SJCRH30 (cell line): ENCODE results near the gene ANKRD35. TPM values are rescaled to one million over a fixed set of nuclear protein-coding genes. Genes with fewer than 3 reads are reported as not detected.

ENCODE experiments used
- DNase-seq, 2 experiments: peaks; one replicate each; pipeline ENCODE4 v3.0.0-alpha.2; 2015 to 2020
- H3K27ac ChIP-seq: fragments of 250-450 bp; sonication (Bioruptor Pico); 2 replicates; pipeline ENCODE4 v1.5.1; 2020; ENCODE audit warnings: mild to moderate bottlenecking, moderate library complexity
- H3K27me3 ChIP-seq: fragments of 250-450 bp; sonication (Bioruptor Pico); 2 replicates; pipeline ENCODE4 v1.5.1; 2020; ENCODE audit warnings: mild to moderate bottlenecking, moderate library complexity
- H3K36me3 ChIP-seq: fragments of 250-450 bp; sonication (Bioruptor Pico); 2 replicates; pipeline ENCODE4 v1.5.1; 2020; ENCODE audit warnings: mild to moderate bottlenecking, moderate library complexity
- H3K4me1 ChIP-seq: fragments of 250-450 bp; sonication (Bioruptor Pico); 2 replicates; pipeline ENCODE4 v1.5.1; 2020; ENCODE audit warnings: mild to moderate bottlenecking, moderate library complexity
- H3K4me3 ChIP-seq: fragments of 250-450 bp; sonication (Bioruptor Pico); 2 replicates; pipeline ENCODE4 v1.5.1; 2020; ENCODE audit warnings: mild to moderate bottlenecking, moderate library complexity
- H3K9me3 ChIP-seq: fragments of 250-450 bp; sonication (Bioruptor Pico); replicated peaks from 2 replicates; pipeline ENCODE4 v1.5.1; 2020; ENCODE audit warnings: mild to moderate bottlenecking, moderate library complexity
- total RNA-seq: library from RNA; depleted of rRNA; stranded (reverse); fragments of >200 nt; shearing (Covaris generic); gene quantifications from 2 replicates; pipeline ENCODE4 v1.2.3, GENCODE V29; 2014

ANKRD35 gene
- total RNA-seq, 1 experiment from 2014 or later: not detected

GRCh38 chr1:145886390-145886789 is 724 bp upstream of the ANKRD35 start:
- H3K27me3 ChIP-seq: no peaks in the 10 kb centered on the region
- H3K4me1 ChIP-seq: peaks cover 9% of the 10 kb centered on the region; the same call in 1 of the 2 replicates
- no peaks in the 10 kb centered on the region for H3K9me3 ChIP-seq
- no peak overlapping the region for H3K27ac ChIP-seq
- H3K36me3 ChIP-seq: no peaks in the 10 kb centered on the region
- H3K4me3 ChIP-seq: peak overlapping the region; percentile 75
- DNase-seq: no peak

DNA sequence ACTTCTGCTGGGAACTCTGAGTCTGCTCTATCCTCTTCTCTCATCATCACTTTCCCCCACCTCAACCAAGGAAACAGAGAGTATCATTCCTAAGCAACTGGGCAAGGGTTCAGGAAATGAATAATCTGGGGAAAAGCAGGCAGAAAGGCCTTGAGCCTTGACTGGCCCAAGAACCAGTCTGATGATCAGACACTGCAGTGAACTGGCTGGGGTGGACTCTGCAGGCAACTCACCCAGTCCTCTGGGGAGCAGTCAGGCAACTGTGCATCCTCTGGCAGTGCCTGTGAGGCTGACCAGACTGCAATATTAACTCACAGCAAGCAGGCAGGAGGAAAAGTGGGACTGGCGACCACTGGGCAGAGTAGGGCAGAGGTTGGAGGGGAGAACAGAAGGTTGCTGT is 991 bp downstream of the ANKRD35 start:
- no peaks in the 10 kb centered on the region for H3K36me3 ChIP-seq
- H3K9me3 ChIP-seq: no peaks in the 10 kb centered on the region
- DNase-seq: no peak
- H3K27ac ChIP-seq: no peak overlapping the region
- H3K4me3 ChIP-seq: no peak overlapping the region
- H3K27me3 ChIP-seq: no peaks in the 10 kb centered on the region
- no peaks in the 10 kb centered on the region; the same call in 1 of the 2 replicates for H3K4me1 ChIP-seq

DNA sequence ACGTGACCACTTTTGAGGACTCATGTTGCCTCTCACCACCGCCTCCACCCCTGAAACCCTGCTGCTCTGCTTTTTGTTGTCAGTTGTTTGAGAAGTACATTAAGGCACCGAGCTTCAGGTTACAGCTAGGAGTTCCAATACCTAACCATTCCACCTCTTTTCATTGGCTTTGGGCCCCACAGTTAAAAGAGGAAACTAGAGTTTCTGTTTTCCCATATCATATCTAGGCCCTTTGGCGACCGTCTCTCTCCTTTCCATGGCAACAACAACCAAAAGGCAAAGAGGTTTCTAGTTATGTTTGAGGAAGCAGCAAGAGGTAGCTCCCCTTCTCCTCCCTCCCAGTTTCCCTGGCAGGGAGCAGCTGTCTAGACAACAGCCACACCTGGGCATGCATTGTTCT is 5.9 kb downstream of the ANKRD35 start:
- Histone ChIP-seq H3K27me3 (no peaks in the 10 kb centered on the region), H3K4me3 (no peak overlapping the region), H3K27ac (no peak overlapping the region), H3K4me1 (no peaks in the 10 kb centered on the region), H3K36me3 (no peaks in the 10 kb centered on the region), H3K9me3 (no peaks in the 10 kb centered on the region)
- DNase-seq: no peak

DNA sequence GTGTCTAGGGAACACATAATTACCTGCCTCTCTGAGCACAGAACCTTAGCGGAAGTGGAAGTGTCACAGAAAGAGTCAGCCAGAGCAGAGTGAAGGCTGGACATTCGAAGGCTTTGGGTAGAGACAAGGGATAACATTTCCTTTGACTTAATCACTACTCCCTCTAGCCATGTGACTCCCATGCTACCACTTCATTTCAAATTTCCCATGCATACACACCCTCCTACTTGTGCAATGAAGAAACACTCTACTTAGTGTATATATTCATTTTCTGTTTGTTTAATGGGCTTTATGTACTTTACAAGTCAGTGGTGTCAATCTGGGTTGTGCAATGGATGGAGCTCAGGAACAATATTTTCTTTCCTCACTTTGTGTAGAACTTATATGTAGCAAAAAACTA is 6.9 kb downstream of the ANKRD35 start:
- Histone ChIP-seq H3K27me3 (no peaks in the 10 kb centered on the region), H3K4me3 (no peak overlapping the region), H3K9me3 (no peaks in the 10 kb centered on the region), H3K36me3 (no peaks in the 10 kb centered on the region), H3K27ac (no peak overlapping the region), H3K4me1 (no peaks in the 10 kb centered on the region)
- DNase-seq: no peak

- H3K4me3 ChIP-seq: no peak overlapping the region
- H3K27me3 ChIP-seq: no peaks in the 10 kb centered on the region
- no peaks in the 10 kb centered on the region for H3K4me1 ChIP-seq
- no peak overlapping the region for H3K27ac ChIP-seq
- no peaks in the 10 kb centered on the region for H3K36me3 ChIP-seq
- no peak for DNase-seq
- H3K9me3 ChIP-seq: no peaks in the 10 kb centered on the region
These were observed 7.7 kb downstream of the ANKRD35 start for GRCh38 chr1:145877923-145878486.

DNA sequence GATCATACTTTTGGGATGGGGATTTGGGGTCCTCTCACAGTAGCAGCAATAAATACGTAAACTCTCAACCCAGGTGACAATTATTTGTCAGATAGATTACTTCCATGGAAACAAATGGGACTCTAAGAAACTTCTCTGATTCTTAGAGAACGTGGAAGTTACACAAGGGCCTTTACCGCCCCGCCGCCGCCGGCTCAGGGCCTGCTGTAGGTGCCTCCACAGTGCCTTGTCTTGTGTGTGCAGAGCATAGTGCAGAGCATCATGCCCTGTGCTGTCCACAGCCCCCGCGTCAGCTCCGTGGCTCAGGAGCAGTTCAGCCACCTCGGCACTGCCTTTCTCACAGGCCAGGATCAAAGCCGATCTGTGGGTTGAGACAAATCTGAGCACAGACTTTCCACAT is 11.0 kb downstream of the ANKRD35 start:
- no peak overlapping the region for H3K4me3 ChIP-seq
- no peaks in the 10 kb centered on the region for H3K4me1 ChIP-seq
- no peaks in the 10 kb centered on the region for H3K9me3 ChIP-seq
- H3K27me3 ChIP-seq: no peaks in the 10 kb centered on the region
- no peaks in the 10 kb centered on the region for H3K36me3 ChIP-seq
- no peak overlapping the region for H3K27ac ChIP-seq
- DNase-seq: no peak

GRCh38 chr1:145871994-145872924 is 13.4 kb downstream of the ANKRD35 start:
- Histone ChIP-seq H3K36me3 (no peaks in the 10 kb centered on the region), H3K9me3 (no peaks in the 10 kb centered on the region), H3K27me3 (0 out of 2 replicates have a peak, but pooled peaks cover 4% of the 10 kb centered on the region), H3K27ac (no peak overlapping the region), H3K4me1 (no peaks in the 10 kb centered on the region), H3K4me3 (no peak overlapping the region)
- peak in 1 of 2 experiments; percentile 17 for DNase-seq

GRCh38 chr1:145868232-145868631 is 17.4 kb downstream of the ANKRD35 start:
- no peaks in the 10 kb centered on the region for H3K4me1 ChIP-seq
- no peak for DNase-seq
- no peak overlapping the region for H3K4me3 ChIP-seq
- 0 out of 2 replicates have a peak, but pooled peaks cover 5% of the 10 kb centered on the region for H3K27me3 ChIP-seq
- H3K27ac ChIP-seq: no peak overlapping the region
- H3K36me3 ChIP-seq: no peaks in the 10 kb centered on the region
- H3K9me3 ChIP-seq: no peaks in the 10 kb centered on the region

DNA sequence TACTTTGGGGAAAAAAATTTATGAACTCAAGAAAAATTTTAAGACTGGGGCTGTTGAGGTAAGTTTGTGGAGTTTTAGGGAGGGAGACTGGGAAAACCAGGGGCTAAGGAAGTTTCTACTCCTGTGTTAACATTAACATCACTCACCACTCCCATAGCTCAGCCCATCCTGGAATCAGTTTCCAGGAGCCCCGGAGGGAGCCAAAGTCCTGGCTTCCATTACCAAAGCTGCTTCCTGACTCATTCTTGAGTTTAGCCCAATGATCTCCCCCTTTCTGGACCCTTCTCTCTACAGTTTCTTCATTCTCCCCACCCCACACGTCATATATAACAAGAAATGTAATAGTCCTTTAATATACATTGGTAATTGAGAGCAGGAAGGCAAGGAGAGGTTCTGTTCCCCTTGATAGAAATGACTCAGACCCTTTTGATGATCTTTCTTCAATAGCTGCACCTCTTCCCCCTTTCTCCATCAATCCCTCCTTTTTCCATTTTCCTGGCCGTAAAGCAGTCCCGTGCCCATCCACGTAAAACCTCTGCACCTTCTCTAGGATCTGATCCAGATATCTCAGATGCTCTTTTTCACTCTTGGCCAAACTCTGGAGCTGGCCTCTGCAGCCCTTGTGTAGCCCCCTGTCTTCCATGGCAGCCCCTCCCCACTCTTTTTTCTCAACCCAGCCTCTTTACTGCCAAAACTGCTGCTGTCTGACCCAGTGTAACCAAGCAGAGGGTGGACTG is 22.2 kb downstream of the ANKRD35 start:
- DNase-seq: no peak
- no peak overlapping the region for H3K27ac ChIP-seq
- H3K27me3 ChIP-seq: 0 out of 2 replicates have a peak, but pooled peaks cover 5% of the 10 kb centered on the region
- H3K36me3 ChIP-seq: no peaks in the 10 kb centered on the region
- H3K4me3 ChIP-seq: no peak overlapping the region
- no peaks in the 10 kb centered on the region for H3K4me1 ChIP-seq
- no peaks in the 10 kb centered on the region for H3K9me3 ChIP-seq

GRCh38 chr1:145859491-145860023 is 26.1 kb downstream of the ANKRD35 start:
- Histone ChIP-seq H3K27ac (peak overlapping the region; percentile 90), H3K27me3 (no peaks in the 10 kb centered on the region), H3K4me3 (peak overlapping the region; percentile 89), H3K36me3 (peaks cover 7% of the 10 kb centered on the region), H3K4me1 (0 out of 2 replicates have a peak, but pooled peaks cover 5% of the 10 kb centered on the region), H3K9me3 (no peaks in the 10 kb centered on the region)
- peak; percentile 88 to 89 for DNase-seq

- DNase-seq: peak; percentile 96 to 97
- peak within 1 kb of the TSS; percentile 90 for H3K27ac ChIP-seq
- H3K27me3 ChIP-seq: no peaks in the 10 kb centered on the region
- H3K9me3 ChIP-seq: no peaks in the 10 kb centered on the region
- peak within 1 kb of the TSS; percentile 89 for H3K4me3 ChIP-seq
- H3K4me1 ChIP-seq: 0 out of 2 replicates have a peak, but pooled peaks cover 5% of the 10 kb centered on the region
- H3K36me3 ChIP-seq: peaks cover 12% of the 10 kb centered on the region
These were observed 26.7 kb downstream of the ANKRD35 start, which contains the start of gene PIAS3 for GRCh38 chr1:145858901-145859490. Gene PIAS3 (minus strand): TSS chr1:145859081. CDS start chr1:145858990, 91 bp downstream.

DNA sequence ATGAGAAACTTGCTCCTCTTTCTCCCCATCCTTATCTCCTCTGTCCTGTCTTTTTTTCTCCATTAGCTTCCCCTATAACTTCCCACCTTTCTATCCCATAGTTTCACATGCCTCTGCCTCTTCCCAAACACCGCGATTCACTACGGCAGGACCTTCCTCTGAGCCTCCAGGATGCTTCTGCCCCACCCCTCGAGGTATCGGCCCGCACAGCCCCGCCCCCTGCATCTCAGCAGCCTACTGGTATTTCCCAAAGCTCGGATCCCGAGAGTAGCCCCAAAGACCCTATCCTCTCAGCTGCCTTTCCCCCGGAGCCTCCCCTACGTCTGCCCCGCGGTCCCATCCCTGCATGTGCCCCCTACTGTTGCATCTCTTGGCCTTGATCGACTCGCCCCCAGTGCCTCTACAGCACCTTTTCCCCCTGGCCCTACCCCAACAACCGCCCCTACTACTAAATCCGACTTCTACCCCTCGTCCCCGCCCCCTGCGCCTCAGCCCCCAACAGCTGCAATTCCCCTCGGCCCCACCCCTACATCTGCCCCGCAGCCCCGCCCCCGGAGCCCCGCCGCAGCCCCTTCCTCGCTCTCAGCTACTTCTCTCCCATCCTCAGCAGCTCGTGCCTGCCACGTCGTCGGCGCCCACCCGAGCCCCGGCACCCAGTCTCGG is 27.3 kb downstream of the ANKRD35 start:
- peak; percentile 88 to 90 for DNase-seq
- H3K36me3 ChIP-seq: peaks cover 12% of the 10 kb centered on the region
- no peaks in the 10 kb centered on the region for H3K9me3 ChIP-seq
- H3K27me3 ChIP-seq: no peaks in the 10 kb centered on the region
- H3K4me1 ChIP-seq: 0 out of 2 replicates have a peak, but pooled peaks cover 5% of the 10 kb centered on the region
- peak overlapping the region; percentile 90 for H3K27ac ChIP-seq
- peak overlapping the region; percentile 89 for H3K4me3 ChIP-seq

DNA sequence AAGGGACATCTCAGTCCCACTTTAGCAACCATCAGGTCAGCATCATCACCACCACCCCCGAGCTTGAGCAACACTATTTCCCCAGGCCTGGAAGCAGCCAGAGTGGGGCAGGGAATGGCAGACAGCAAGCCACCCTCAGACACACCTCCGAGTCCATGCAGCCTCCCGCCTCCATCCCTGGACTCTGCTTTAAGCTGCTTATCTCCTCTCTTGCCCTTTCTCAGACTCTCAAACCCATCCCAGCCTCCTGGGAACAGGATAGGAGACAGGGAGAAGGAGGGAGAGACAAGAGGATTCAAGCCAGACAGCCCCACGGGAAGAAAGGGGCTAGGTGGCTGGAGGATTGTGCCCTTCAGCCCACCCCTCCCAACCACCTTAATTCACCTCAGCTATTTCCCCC is 28.5 kb downstream of the ANKRD35 start:
- Histone ChIP-seq H3K27me3 (no peaks in the 10 kb centered on the region), H3K27ac (no peak overlapping the region), H3K4me3 (no peak overlapping the region), H3K36me3 (peaks cover 20% of the 10 kb centered on the region), H3K9me3 (no peaks in the 10 kb centered on the region), H3K4me1 (0 out of 2 replicates have a peak, but pooled peaks cover 5% of the 10 kb centered on the region)
- DNase-seq: no peak
